ENCODE data around the gene NOD1. TPM values are rescaled to one million over a fixed set of nuclear protein-coding genes. Genes with fewer than 3 reads are reported as not detected.

NOD1 gene
- total RNA-seq, 1 donor = 3.9 TPM

DNA sequence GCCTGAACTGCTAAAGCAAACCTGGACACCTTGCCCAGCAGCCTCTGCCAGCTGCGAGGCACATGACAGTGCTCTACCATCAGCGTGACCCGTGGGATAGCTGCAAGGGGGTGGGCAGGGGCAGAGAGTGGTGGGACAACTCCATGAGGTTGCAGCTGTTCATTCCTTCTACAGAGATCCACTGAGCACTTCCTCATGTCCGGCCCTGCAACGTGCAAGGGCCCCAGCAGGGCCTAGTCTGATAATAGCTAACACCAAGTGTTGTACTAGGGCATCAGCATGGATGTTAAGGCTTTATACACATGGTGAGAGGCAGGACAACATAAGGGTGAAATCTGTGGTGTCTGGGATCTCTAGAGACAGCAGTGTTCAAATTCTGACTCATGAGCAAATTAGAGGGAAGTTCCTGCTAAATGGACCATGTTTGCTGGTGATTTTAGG is 14.3 kb downstream of the NOD1 start:
- TF ChIP-seq, protein P1, sequence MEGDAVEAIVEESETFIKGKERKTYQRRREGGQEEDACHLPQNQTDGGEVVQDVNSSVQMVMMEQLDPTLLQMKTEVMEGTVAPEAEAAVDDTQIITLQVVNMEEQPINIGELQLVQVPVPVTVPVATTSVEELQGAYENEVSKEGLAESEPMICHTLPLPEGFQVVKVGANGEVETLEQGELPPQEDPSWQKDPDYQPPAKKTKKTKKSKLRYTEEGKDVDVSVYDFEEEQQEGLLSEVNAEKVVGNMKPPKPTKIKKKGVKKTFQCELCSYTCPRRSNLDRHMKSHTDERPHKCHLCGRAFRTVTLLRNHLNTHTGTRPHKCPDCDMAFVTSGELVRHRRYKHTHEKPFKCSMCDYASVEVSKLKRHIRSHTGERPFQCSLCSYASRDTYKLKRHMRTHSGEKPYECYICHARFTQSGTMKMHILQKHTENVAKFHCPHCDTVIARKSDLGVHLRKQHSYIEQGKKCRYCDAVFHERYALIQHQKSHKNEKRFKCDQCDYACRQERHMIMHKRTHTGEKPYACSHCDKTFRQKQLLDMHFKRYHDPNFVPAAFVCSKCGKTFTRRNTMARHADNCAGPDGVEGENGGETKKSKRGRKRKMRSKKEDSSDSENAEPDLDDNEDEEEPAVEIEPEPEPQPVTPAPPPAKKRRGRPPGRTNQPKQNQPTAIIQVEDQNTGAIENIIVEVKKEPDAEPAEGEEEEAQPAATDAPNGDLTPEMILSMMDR (IDR thresholded peaks at IDR 0.05; ENCODE audit: insufficient read depth, low read depth, low read length) = no peak
- DNase-seq (ENCODE audit: low read depth) = no peak
- no peak overlapping the region for H3K4me3 ChIP-seq (ENCODE audit: low read depth, low read length)

DNA sequence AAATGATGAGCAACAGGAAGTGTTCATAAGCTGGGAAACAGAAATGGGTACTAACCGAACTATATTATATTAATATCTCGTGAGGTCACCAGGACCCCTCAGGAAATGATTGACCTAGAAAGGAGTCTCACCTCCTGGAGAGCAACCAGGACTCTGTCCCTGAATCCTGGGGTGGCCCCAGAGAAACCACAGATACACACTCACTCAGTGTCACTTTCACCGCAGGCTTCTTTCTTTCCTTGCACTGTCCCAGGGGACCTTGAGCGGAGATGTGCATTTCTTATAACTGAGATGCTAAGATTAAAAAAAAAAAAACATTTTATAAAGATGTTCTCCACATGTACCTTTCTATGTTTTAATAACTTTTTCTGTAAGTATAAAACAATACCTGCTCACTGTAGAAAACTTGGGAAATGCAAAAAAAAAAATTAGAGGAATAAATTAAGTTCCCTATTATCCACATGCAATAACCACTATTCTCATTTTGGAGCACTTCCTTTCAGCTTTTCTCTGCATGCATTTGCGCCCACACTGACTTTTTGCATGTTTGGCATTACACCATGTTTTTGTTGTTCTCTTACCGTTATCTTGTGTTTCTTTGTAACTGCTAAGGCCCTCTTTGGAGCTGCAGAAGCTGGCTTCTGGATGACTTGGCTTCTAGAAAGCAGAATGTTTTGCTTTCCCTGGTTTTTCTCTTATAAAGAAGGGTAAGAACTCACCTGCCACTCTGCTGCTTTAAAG is 15.0 kb downstream of the NOD1 start:
- DNase-seq (ENCODE audit: low read depth) = no peak
- no peak overlapping the region for H3K4me3 ChIP-seq (ENCODE audit: low read depth, low read length)
- TF ChIP-seq, protein P1 (IDR thresholded peaks at IDR 0.05; ENCODE audit: insufficient read depth, low read depth, low read length) = no peak

DNA sequence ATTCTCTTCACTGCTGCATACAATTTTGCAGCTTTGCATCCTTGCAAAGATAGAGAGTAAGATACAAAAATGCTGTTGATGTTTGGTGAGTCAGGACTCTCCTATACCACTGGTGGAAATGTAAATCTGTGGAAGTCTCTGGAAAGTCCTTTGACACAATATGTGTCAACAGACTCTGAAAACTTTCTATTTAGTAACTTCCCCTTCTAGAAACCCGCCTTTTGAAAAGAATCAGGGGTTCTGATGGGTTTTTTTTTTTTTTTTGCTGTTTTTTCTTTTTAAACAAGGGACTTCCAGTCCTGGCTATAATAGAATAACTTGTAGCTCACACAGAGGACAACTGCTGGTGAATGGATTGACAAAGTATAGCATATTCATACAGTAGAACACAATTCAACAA is 16.4 kb downstream of the NOD1 start:
- TF ChIP-seq, protein P1 (IDR thresholded peaks at IDR 0.05; ENCODE audit: insufficient read depth, low read depth, low read length) = no peak
- no peak for DNase-seq (ENCODE audit: low read depth)
- no peak overlapping the region for H3K4me3 ChIP-seq (ENCODE audit: low read depth, low read length)

DNA sequence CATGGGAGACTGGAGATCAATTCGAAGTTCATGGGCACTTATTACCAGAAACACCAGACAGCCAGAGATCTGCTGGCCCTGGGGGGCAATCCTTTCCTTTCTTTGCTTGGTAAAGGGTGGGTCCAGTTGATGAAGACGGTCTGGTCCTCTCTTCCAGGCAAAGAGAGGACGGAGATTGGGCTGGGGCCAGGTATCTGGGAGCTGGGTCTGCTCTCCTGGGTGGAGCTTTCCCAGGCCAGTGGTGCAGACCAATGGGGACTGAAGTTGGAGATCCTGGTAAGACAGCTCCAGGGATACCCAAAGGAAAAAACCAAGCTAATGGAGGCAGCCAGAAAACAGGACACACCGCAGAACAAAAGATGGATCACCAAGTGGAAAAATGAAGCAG is 18.3 kb downstream of the NOD1 start:
- H3K4me3 ChIP-seq (ENCODE audit: low read depth, low read length) = peak overlapping the region; percentile 17
- DNase-seq (ENCODE audit: low read depth) = no peak

DNA sequence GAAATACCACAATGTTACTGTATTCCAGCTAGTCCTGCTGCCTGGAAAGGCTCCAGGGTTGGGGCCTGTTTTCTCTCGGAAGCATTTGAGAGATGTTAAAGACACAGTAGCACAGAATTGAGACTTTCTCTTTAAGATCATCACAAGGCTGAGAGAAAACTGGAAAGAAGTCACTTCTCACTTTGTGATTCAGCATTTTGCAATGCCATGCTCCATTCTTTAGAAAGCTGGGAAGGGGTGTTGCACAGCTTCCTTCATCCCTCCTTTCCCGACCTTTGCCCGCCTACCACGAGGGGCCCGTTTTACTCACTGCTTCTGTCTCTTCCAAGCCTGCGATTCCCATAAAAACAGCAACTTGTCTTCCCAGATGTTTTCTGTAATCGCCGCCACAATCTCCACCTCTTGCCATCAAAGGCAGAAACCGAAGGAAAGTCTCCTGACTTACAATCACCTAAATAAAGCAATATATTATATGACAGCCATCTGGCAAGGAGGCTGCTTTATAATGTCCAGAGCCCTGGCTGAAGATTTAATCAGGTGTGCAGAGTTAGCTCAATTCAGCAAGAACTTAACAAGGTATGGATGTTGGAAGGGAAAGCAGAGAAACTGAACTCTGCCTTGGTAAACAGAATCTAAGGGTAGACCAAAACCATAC is 18.9 kb downstream of the NOD1 start:
- DNase-seq (ENCODE audit: low read depth) = peak; percentile 98
- H3K4me3 ChIP-seq (ENCODE audit: low read depth, low read length) = peak overlapping the region; percentile 17
- TF ChIP-seq, protein P1 (IDR thresholded peaks at IDR 0.05; ENCODE audit: insufficient read depth, low read depth, low read length) = no peak

More for the DNA sequence above, 18.3 kb downstream of the NOD1 start:
- TF ChIP-seq, protein P1 (IDR thresholded peaks at IDR 0.05; ENCODE audit: insufficient read depth, low read depth, low read length) = no peak

DNA sequence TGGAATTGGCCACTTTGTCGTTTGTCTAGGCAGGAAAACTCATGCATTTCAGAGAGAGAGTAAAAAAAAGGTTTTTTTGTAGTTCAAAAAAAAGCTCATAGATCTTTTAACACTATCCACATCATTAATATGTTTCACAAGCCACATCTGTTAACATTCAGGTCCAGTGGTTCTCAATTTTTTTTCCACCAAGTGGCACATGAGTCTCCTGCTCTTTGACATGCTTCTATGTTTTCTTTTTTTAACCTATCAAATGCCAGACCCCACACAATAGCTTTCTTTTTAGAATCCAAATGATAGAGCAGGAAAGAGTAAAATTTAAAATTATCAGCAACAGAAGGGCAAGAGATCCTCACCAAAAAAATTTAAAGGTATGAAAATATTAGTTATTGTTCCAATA is 20.3 kb downstream of the NOD1 start:
- TF ChIP-seq, protein P1 (IDR thresholded peaks at IDR 0.05; ENCODE audit: insufficient read depth, low read depth, low read length) = no peak
- H3K4me3 ChIP-seq (ENCODE audit: low read depth, low read length) = no peak overlapping the region
- DNase-seq (ENCODE audit: low read depth) = no peak
